ENCODE measurements around the gene SLC35G4.
A peak's percentile ranks its signal among the peaks of the same experiment; 100 is the strongest.

SLC35G4 gene

GRCh38 chr18:11572201-11572600 is 37.2 kb upstream of the SLC35G4 start:
- no peak for TF ChIP-seq CTCF (IDR thresholded peaks at IDR 0.05; ENCODE audit: extremely low read depth, insufficient read depth, missing control alignments)
- in situ Hi-C loops (cut with MboI; ENCODE audit: low pct_unique_long_range_greater_than_20kb, low sequenced_read_pairs, unreplicated experiment), result no loop called here
- no peak for DNase-seq (ENCODE audit: low spot score)

- in situ Hi-C loops (cut with MboI; ENCODE audit: low pct_unique_long_range_greater_than_20kb, low sequenced_read_pairs, unreplicated experiment), result no loop called here
- no peak for TF ChIP-seq CTCF (IDR thresholded peaks at IDR 0.05; ENCODE audit: extremely low read depth, insufficient read depth, missing control alignments)
- DNase-seq (ENCODE audit: low spot score), result no peak
Observed at GRCh38 chr18:11574545-11574944, 34.9 kb upstream of the SLC35G4 start.

- no peak for TF ChIP-seq CTCF (IDR thresholded peaks at IDR 0.05; ENCODE audit: extremely low read depth, insufficient read depth, missing control alignments)
- in situ Hi-C loops (cut with MboI; ENCODE audit: low pct_unique_long_range_greater_than_20kb, low sequenced_read_pairs, unreplicated experiment), result no loop called here
- DNase-seq (ENCODE audit: low spot score), result no peak
Observed at GRCh38 chr18:11577271-11578112, 31.9 kb upstream of the SLC35G4 start.

GRCh38 chr18:11578799-11579198 is 30.6 kb upstream of the SLC35G4 start:
- no peak for TF ChIP-seq CTCF (IDR thresholded peaks at IDR 0.05; ENCODE audit: extremely low read depth, insufficient read depth, missing control alignments)
- peak; percentile 31 for DNase-seq (ENCODE audit: low spot score)
- in situ Hi-C loops (cut with MboI; ENCODE audit: low pct_unique_long_range_greater_than_20kb, low sequenced_read_pairs, unreplicated experiment), result no loop called here

- TF ChIP-seq CTCF (IDR thresholded peaks at IDR 0.05; ENCODE audit: extremely low read depth, insufficient read depth, missing control alignments), result no peak
- no peak for DNase-seq (ENCODE audit: low spot score)
- in situ Hi-C loops (cut with MboI; ENCODE audit: low pct_unique_long_range_greater_than_20kb, low sequenced_read_pairs, unreplicated experiment), result no loop called here
Observed at GRCh38 chr18:11579916-11580315, 29.5 kb upstream of the SLC35G4 start.

- no peak for TF ChIP-seq CTCF (IDR thresholded peaks at IDR 0.05; ENCODE audit: extremely low read depth, insufficient read depth, missing control alignments)
- in situ Hi-C loops (cut with MboI; ENCODE audit: low pct_unique_long_range_greater_than_20kb, low sequenced_read_pairs, unreplicated experiment), result no loop called here
- DNase-seq (ENCODE audit: low spot score), result no peak
Observed at GRCh38 chr18:11581286-11581685, 28.1 kb upstream of the SLC35G4 start.
